SK-N-SH (cell line): ENCODE data around the gene MIOS. TPM values are rescaled to one million over a fixed set of nuclear protein-coding genes. Genes with fewer than 3 reads are reported as not detected.

Experiments used
- CTCF ChIA-PET: fragments of 300-600, 350-600 bp; formaldehyde crosslinking; extraction: SDS; loops from one replicate; lab custom pipeline; 2021; lab: Yijun Ruan, JAX
- POLR2A ChIA-PET: fragments of 350-600 bp; sonication (Branson Sonifier 250); formaldehyde crosslinking; extraction: SDS; loops from one replicate; lab custom pipeline; 2020; ENCODE audit warnings: antibody characterized with exemption, inconsistent platforms; lab: Yijun Ruan, JAX
- DNase-seq: peaks from one replicate; pipeline ENCODE4 v3.0.0; 2012
- H2AFZ ChIP-seq: fragments of 200-600 bp; sonication (generic); 2 replicates; pipeline ENCODE4 v1.8.1; 2016; ENCODE audit warnings: antibody characterized with exemption, mild to moderate bottlenecking, low read depth
- H3F3A ChIP-seq: fragments of 200-600 bp; sonication (generic); replicated peaks from 2 replicates; pipeline ENCODE3; 2016; ENCODE audit warnings: antibody characterized with exemption, mild to moderate bottlenecking; ENCODE audit not compliant: insufficient read depth
- H3K27ac ChIP-seq, 2 experiments: fragments of 200-500 bp in 1 of 2; fragments of 200-600 bp in 1 of 2; sonication (Bioruptor generic) in 1 of 2; sonication (generic), shearing (Covaris generic) in 1 of 2; 2 replicates each; pipeline versions ENCODE4 v1.5.1 to v1.6.1; 2014 to 2016; ENCODE audit warnings: low read depth in 2 of 2, inconsistent platforms in 1 of 2, low read length in 1 of 2, mild to moderate bottlenecking in 1 of 2, mixed read lengths in 1 of 2
- H3K27me3 ChIP-seq: fragments of 200-600 bp; sonication (generic), shearing (Covaris generic); 2 replicates; pipeline ENCODE4 v1.6.1; 2016; ENCODE audit warnings: mixed run types; ENCODE audit not compliant: insufficient read depth
- H3K36me3 ChIP-seq, 2 experiments: fragments of 200-500 bp in 1 of 2; fragments of 200-600 bp in 1 of 2; sonication (Bioruptor generic) in 1 of 2; sonication (generic) in 1 of 2; replicated peaks in 1 of 2; 2 replicates each; pipeline versions ENCODE3 to v1.5.1; 2014 to 2016; ENCODE audit warnings: low read length in 1 of 2, mild to moderate bottlenecking in 1 of 2; ENCODE audit not compliant: insufficient read depth in 2 of 2, control insufficient read depth in 1 of 2
- H3K4me1 ChIP-seq, 2 experiments: fragments of 200-500 bp in 1 of 2; fragments of 200-600 bp in 1 of 2; sonication (Bioruptor generic) in 1 of 2; sonication (generic), shearing (Covaris generic) in 1 of 2; 2 replicates each; pipeline versions ENCODE4 v1.5.1 to v1.6.1; 2014 to 2016; ENCODE audit warnings: low read depth in 1 of 2, low read length in 1 of 2, mixed run types in 1 of 2; ENCODE audit not compliant: insufficient read depth in 2 of 2, control insufficient read depth in 1 of 2
- H3K4me2 ChIP-seq: fragments of 200-600 bp; sonication (generic), shearing (Covaris generic); 2 replicates; pipeline ENCODE4 v1.6.1; 2017; ENCODE audit warnings: mixed run types
- H3K4me3 ChIP-seq, 2 experiments: fragments of 200-500 bp in 1 of 2; fragments of 200-600 bp in 1 of 2; sonication (Bioruptor generic) in 1 of 2; sonication (generic), shearing (Covaris generic) in 1 of 2; 2 replicates each; pipeline versions ENCODE4 v1.5.1 to v1.8.1; 2014 to 2016; ENCODE audit warnings: low read depth in 2 of 2, inconsistent platforms in 1 of 2, low read length in 1 of 2, mild to moderate bottlenecking in 1 of 2, mixed read lengths in 1 of 2, moderate library complexity in 1 of 2
- H3K79me2 ChIP-seq: fragments of 200-600 bp; sonication (generic); 2 replicates; pipeline ENCODE4 v1.8.1; 2017; ENCODE audit warnings: mild to moderate bottlenecking; ENCODE audit not compliant: insufficient read depth
- H3K9ac ChIP-seq: fragments of 200-600 bp; sonication (generic); 2 replicates; pipeline ENCODE4 v1.6.1; 2017; ENCODE audit warnings: mixed run types
- H3K9me2 ChIP-seq: fragments of 200-600 bp; sonication (generic); 2 replicates; pipeline ENCODE4 v1.6.1; 2017; ENCODE audit warnings: mixed run types
- H3K9me3 ChIP-seq: fragments of 200-600 bp; sonication (generic); 2 replicates; pipeline ENCODE4 v1.6.1; 2017; ENCODE audit warnings: mixed run types, mild to moderate bottlenecking, moderate library complexity
- H4K20me1 ChIP-seq: fragments of 200-600 bp; sonication (generic); 2 replicates; pipeline ENCODE4 v1.6.1; 2017; ENCODE audit warnings: mild to moderate bottlenecking, mixed run types; ENCODE audit not compliant: insufficient read depth
- ELF1 ChIP-seq: IDR thresholded peaks from 2 replicates; pipeline ENCODE4 v1.4.0; 2012
- EZH2phosphoT487 ChIP-seq: fragments of 200-600 bp; sonication (generic); IDR thresholded peaks from 2 replicates; pipeline ENCODE4 v1.6.1; 2017; ENCODE audit warnings: low read depth, mixed run types, mild to moderate bottlenecking, antibody characterized with exemption, moderate library complexity, borderline replicate concordance
- FOSL2 ChIP-seq: IDR thresholded peaks from 2 replicates; pipeline ENCODE4 v1.4.0; 2012; ENCODE audit warnings: low read depth, mild to moderate bottlenecking, moderate library complexity, borderline replicate concordance
- GABPA ChIP-seq: IDR thresholded peaks from 2 replicates; pipeline ENCODE4 v1.4.0; 2012; ENCODE audit warnings: low read depth, mild to moderate bottlenecking
- GATA2 ChIP-seq: sonication (generic); formaldehyde crosslinking; IDR thresholded peaks from 2 replicates; pipeline ENCODE4 v1.5.0; 2020; ENCODE audit warnings: mild to moderate bottlenecking, missing genetic modification reagents
- IRF3 ChIP-seq: fragments of 150-350 bp; IDR thresholded peaks from 2 replicates; pipeline ENCODE4 v1.6.1; 2016; ENCODE audit warnings: mild to moderate bottlenecking, low read depth, low read length
- MAX ChIP-seq: IDR thresholded peaks from 2 replicates; pipeline ENCODE4 v1.4.0; 2012; ENCODE audit warnings: low read depth
- MXI1 ChIP-seq: IDR thresholded peaks from 2 replicates; pipeline ENCODE4 v1.6.1; 2012; ENCODE audit warnings: mild to moderate bottlenecking, low read depth, low read length, improper control_type of control experiment
- NFIC ChIP-seq: IDR thresholded peaks from 2 replicates; pipeline ENCODE4 v1.4.0; 2012; ENCODE audit warnings: borderline replicate concordance
- POLR2AphosphoS5 ChIP-seq: IDR thresholded peaks from 2 replicates; pipeline ENCODE4 v1.6.1; 2012; ENCODE audit warnings: low read depth, low read length
- RAD21 ChIP-seq: IDR thresholded peaks from 2 replicates; pipeline ENCODE4 v1.6.1; 2012; ENCODE audit warnings: mild to moderate bottlenecking, low read length
- RFX5 ChIP-seq: IDR thresholded peaks from 2 replicates; pipeline ENCODE4 v1.6.1; 2012; ENCODE audit warnings: mild to moderate bottlenecking, improper control_type of control experiment, low read length
- WGBS: methylation state at CpG from one replicate; pipeline ENCODE4 v1.1.6; 2017; ENCODE audit warnings: low lambda C conversion rate; 5-methylcytosine and 5-hydroxymethylcytosine counted together
- polyA plus RNA-seq, 3 experiments: library from polyadenylated mRNA; depleted of rRNA; stranded (reverse); fragments of >200 nt; gene quantifications; 2 replicates each; pipeline ENCODE4 v1.2.3, GENCODE V29; 2012
- TF ChIP-seq, protein P1 (sequence below): IDR thresholded peaks from 2 replicates; pipeline ENCODE4 v1.4.0; 2012; ENCODE audit warnings: low read depth, borderline replicate concordance

MIOS gene
- polyA plus RNA-seq, 1 of the 3 experiments (the other 2 are of a cell fraction), result 16.4 TPM

GRCh38 chr7:7567898-7568531 is 1.3 kb downstream of the MIOS start:
- no peaks in the 10 kb centered on the region for H3K9me2 ChIP-seq
- H4K20me1 ChIP-seq, result no peaks in the 10 kb centered on the region
- H3K9ac ChIP-seq, result peak overlapping the region; percentile 85
- 27% methylated on average over 2 of the region's 2 CpGs for WGBS
- no peak for DNase-seq
- H3K4me2 ChIP-seq, result peak overlapping the region; percentile 77
- no peaks in the 10 kb centered on the region for H3K27me3 ChIP-seq
- peaks cover 58% of the 10 kb centered on the region for H3K79me2 ChIP-seq
- peak overlapping the region; percentile 70 to 92; a peak in 3 of 4 replicates for H3K27ac ChIP-seq
- no peaks in the 10 kb centered on the region for H3K9me3 ChIP-seq
- H3F3A ChIP-seq, result peaks cover 22% of the 10 kb centered on the region
- peak; percentile 31; the same call in 1 of the 2 replicates for TF ChIP-seq GATA2 (CRISPR knock-in tag)
- no peak for TF ChIP-seq EZH2phosphoT487
- H3K4me1 ChIP-seq, result peaks cover 16 to 21% of the 10 kb centered on the region in 2 experiments; a peak in 3 of 4 replicates
- peak overlapping the region; percentile 86 to 94 for H3K4me3 ChIP-seq
- H3K36me3 ChIP-seq, result peaks cover 17 to 44% of the 10 kb centered on the region in 2 experiments
- POLR2A ChIA-PET, result interaction anchor here (0.8 kb wide), 1 partner anchor 402 kb away, joined by 4 read pairs; no protein-coding TSS in a partner anchor
- peak overlapping the region; percentile 89; the same call in 1 of the 2 replicates for H2AFZ ChIP-seq
- CTCF ChIA-PET, result interaction anchor here (0.7 to 1.9 kb wide), 7 partner anchors 9 to 728 kb away, joined by 3 to 5 read pairs (median 4); no protein-coding TSS in a partner anchor

DNA sequence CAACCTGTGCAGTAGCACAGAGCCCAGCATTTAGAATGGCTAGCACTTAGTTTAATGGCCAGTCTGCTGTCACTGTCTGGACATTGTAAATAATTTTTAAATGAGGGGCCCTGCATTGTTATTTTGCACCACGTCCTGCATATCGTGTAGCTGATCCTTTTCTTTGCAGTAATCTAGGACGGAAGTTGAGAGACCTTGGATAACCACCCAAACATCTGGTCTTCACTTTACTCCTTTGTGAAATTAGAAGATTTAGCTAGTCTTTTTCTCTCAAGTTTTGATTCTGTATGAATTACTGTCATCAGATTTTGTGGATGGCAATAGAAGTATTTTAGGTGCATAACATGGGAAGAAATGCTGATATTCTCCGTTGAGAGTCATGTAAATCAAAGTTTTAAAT is 1.9 kb downstream of the MIOS start:
- Histone ChIP-seq H3K79me2 (peaks cover 63% of the 10 kb centered on the region), H2AFZ (no peak overlapping the region), H3K4me3 (peak overlapping the region; percentile 86 to 94), H3K4me2 (peak overlapping the region; percentile 77), H3K9ac (peak overlapping the region; percentile 85; the same call in 1 of the 2 replicates), H3F3A (peaks cover 22% of the 10 kb centered on the region), H3K4me1 (peaks cover 16 to 21% of the 10 kb centered on the region in 2 experiments; a peak in 3 of 4 replicates), H3K27ac (peak overlapping the region in 1 of 2 experiments; percentile 92; a peak in 2 of 4 replicates), H3K9me2 (no peaks in the 10 kb centered on the region), H3K36me3 (peaks cover 22 to 49% of the 10 kb centered on the region in 2 experiments), H4K20me1 (no peaks in the 10 kb centered on the region), H3K9me3 (no peaks in the 10 kb centered on the region), H3K27me3 (no peaks in the 10 kb centered on the region)
- TF ChIP-seq MXI1, result peak; percentile 42; the same call in 1 of the 2 replicates
- TF ChIP-seq, protein P1, sequence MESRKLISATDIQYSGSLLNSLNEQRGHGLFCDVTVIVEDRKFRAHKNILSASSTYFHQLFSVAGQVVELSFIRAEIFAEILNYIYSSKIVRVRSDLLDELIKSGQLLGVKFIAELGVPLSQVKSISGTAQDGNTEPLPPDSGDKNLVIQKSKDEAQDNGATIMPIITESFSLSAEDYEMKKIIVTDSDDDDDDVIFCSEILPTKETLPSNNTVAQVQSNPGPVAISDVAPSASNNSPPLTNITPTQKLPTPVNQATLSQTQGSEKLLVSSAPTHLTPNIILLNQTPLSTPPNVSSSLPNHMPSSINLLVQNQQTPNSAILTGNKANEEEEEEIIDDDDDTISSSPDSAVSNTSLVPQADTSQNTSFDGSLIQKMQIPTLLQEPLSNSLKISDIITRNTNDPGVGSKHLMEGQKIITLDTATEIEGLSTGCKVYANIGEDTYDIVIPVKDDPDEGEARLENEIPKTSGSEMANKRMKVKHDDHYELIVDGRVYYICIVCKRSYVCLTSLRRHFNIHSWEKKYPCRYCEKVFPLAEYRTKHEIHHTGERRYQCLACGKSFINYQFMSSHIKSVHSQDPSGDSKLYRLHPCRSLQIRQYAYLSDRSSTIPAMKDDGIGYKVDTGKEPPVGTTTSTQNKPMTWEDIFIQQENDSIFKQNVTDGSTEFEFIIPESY, result no peak
- ChIA-PET POLR2A (interaction anchor here (0.8 kb wide), 1 partner anchor 401 kb away, joined by 4 read pairs; no protein-coding TSS in a partner anchor), CTCF (interaction anchor here (0.7 to 1.9 kb wide), 7 partner anchors 9 to 727 kb away, joined by 3 to 5 read pairs (median 4); no protein-coding TSS in a partner anchor)
- WGBS, result 59% methylated on average over 4 of the region's 4 CpGs
- DNase-seq, result peak; percentile 31

DNA sequence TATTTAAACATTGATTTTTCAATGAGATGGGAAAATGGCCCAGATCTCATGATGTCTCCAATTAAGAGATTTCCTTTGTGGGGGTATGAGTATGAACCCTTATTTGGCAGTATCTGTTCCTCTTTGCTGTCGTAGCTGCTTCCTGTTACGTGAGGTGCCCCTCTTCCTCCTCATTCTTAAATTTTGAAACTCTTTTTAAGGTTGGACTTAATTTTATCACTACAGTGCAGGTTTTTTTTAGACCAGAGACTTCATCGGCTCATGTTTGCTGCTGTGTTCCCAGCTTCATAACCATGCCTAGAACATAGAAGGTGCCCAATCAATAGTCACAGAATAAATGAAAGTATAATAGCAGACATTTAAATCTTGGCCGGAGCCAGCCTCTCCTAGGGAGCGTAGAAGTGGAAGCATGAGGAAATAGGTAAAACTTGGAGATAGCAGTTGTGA is 2.4 kb downstream of the MIOS start:
- Histone ChIP-seq H3K27ac (peak overlapping the region in 1 of 2 experiments; percentile 43; a peak in 1 of 4 replicates), H3K9me2 (no peaks in the 10 kb centered on the region), H3K4me3 (peak overlapping the region in 1 of 2 experiments; percentile 86; a peak in 2 of 4 replicates), H3K36me3 (peaks cover 23 to 55% of the 10 kb centered on the region in 2 experiments), H3K4me2 (peak overlapping the region; percentile 77), H3K79me2 (peaks cover 69% of the 10 kb centered on the region), H3K9me3 (no peaks in the 10 kb centered on the region), H3K9ac (no peak overlapping the region), H3K27me3 (no peaks in the 10 kb centered on the region), H4K20me1 (no peaks in the 10 kb centered on the region), H2AFZ (no peak overlapping the region), H3K4me1 (peaks cover 16 to 21% of the 10 kb centered on the region in 2 experiments; a peak in 3 of 4 replicates), H3F3A (peaks cover 17% of the 10 kb centered on the region)
- ChIA-PET POLR2A (no interaction called here), CTCF (interaction anchor here (0.7 to 1.9 kb wide), 3 partner anchors 8 to 27 kb away, joined by 3 to 4 read pairs (median 4); no protein-coding TSS in a partner anchor)
- TF ChIP-seq RAD21 (no peak), IRF3 (no peak), MAX (no peak), RFX5 (no peak), GABPA (no peak), MXI1 (no peak), GATA2 (CRISPR knock-in tag) (no peak), FOSL2 (no peak), POLR2AphosphoS5 (no peak), ELF1 (no peak), NFIC (no peak)
- TF ChIP-seq, protein P1, result no peak
- no peak for DNase-seq
- WGBS, result 72% methylated on average over 5 of the region's 5 CpGs
